Neural cell (in vitro differentiated cells): Measurements from ENCODE around the gene GDI2. TPM values are rescaled to one million over a fixed set of nuclear protein-coding genes. Genes with fewer than 3 reads are reported as not detected.
"Not testable (repeated sequence)": the region's sequence is repeated elsewhere in the genome, so short reads cannot be mapped to it uniquely, and the experiment has no call there.

Experiments used
- H2AFZ ChIP-seq: fragments of 200-600, 300-800 bp; sonication (generic), shearing (Covaris generic); 2 replicates; pipeline ENCODE4 v1.6.0; 2014; ENCODE audit warnings: low read depth, mild to moderate bottlenecking, antibody characterized with exemption, low read length, moderate library complexity
- H3F3A ChIP-seq: fragments of 200-600 bp; shearing (Covaris generic); 2 replicates; pipeline ENCODE4 v1.6.1; 2016; ENCODE audit warnings: mild to moderate bottlenecking, moderate library complexity, mixed read lengths, antibody characterized with exemption, low read length; ENCODE audit not compliant: insufficient read depth, poor library complexity, severe bottlenecking
- H3K27ac ChIP-seq: fragments of 200-600, 300-800 bp; sonication (generic), shearing (Covaris generic); 2 replicates; pipeline ENCODE4 v1.5.1; 2014; ENCODE audit warnings: mild to moderate bottlenecking, low read length, moderate library complexity
- H3K27me3 ChIP-seq: fragments of 300-800, 200-600 bp; sonication (generic), shearing (Covaris generic); 2 replicates; pipeline ENCODE4 v1.6.0; 2014; ENCODE audit warnings: mild to moderate bottlenecking, low read depth, low read length, moderate library complexity; ENCODE audit not compliant: insufficient read depth
- H3K36me3 ChIP-seq: fragments of 300-800, 200-600 bp; sonication (generic), shearing (Covaris generic); 2 replicates; pipeline ENCODE4 v1.5.1; 2014; ENCODE audit warnings: mild to moderate bottlenecking, antibody characterized with exemption, low read length, moderate library complexity; ENCODE audit not compliant: insufficient read depth
- H3K4me2 ChIP-seq: fragments of 300-800, 200-600 bp; sonication (generic), shearing (Covaris generic); 2 replicates; pipeline ENCODE4 v1.6.0; 2014; ENCODE audit warnings: mild to moderate bottlenecking, low read length
- H3K4me3 ChIP-seq: fragments of 300-800, 200-600 bp; sonication (generic), shearing (Covaris generic); 2 replicates; pipeline ENCODE4 v1.5.1; 2014; ENCODE audit warnings: mild to moderate bottlenecking, low read length, moderate library complexity
- H3K79me2 ChIP-seq: fragments of 200-600 bp; shearing (Covaris generic); replicated peaks from 2 replicates; pipeline ENCODE4 v1.6.0; 2014; ENCODE audit warnings: mild to moderate bottlenecking, low read length, moderate library complexity; ENCODE audit not compliant: insufficient read depth
- H3K9ac ChIP-seq: fragments of 300-800, 200-600 bp; sonication (generic), shearing (Covaris generic); 2 replicates; pipeline ENCODE4 v1.6.1; 2016; ENCODE audit warnings: mild to moderate bottlenecking, low read length, mixed read lengths
- H3K9me2 ChIP-seq: fragments of 200-600 bp; shearing (Covaris generic); 2 replicates; pipeline ENCODE4 v1.6.1; 2016; ENCODE audit warnings: mild to moderate bottlenecking, low read length, mixed read lengths; ENCODE audit not compliant: insufficient read depth
- H3K9me3 ChIP-seq: fragments of 200-600, 300-800 bp; sonication (generic), shearing (Covaris generic); 2 replicates; pipeline ENCODE4 v1.6.1; 2016; ENCODE audit warnings: mild to moderate bottlenecking, mixed run types, low read length, moderate library complexity, mixed read lengths
- H4K20me1 ChIP-seq: fragments of 200-600 bp; shearing (Covaris generic); 2 replicates; pipeline ENCODE4 v1.6.1; 2016; ENCODE audit warnings: mild to moderate bottlenecking, mixed run types; ENCODE audit not compliant: insufficient read depth
- EP300 ChIP-seq: fragments of 450-650 bp; conservative IDR thresholded peaks from 2 replicates; pipeline ENCODE4 v1.6.1; 2014; ENCODE audit warnings: antibody characterized with exemption, mild to moderate bottlenecking, moderate library complexity; ENCODE audit not compliant: poor library complexity, severe bottlenecking
- EZH2 ChIP-seq: fragments of 200-600, 300-800 bp; shearing (Covaris generic), sonication (generic); IDR thresholded peaks from 2 replicates; pipeline ENCODE4 v1.6.1; 2014; ENCODE audit warnings: antibody characterized with exemption, low read length, borderline replicate concordance, mild to moderate bottlenecking; ENCODE audit not compliant: insufficient read depth, poor library complexity, severe bottlenecking
- MXI1 ChIP-seq: fragments of 450-650 bp; conservative IDR thresholded peaks from 2 replicates; pipeline ENCODE4 v1.6.1; 2014; ENCODE audit warnings: antibody characterized with exemption, mild to moderate bottlenecking; ENCODE audit not compliant: poor library complexity, severe bottlenecking
- POLR2AphosphoS5 ChIP-seq: IDR thresholded peaks from 2 replicates; pipeline ENCODE4 v1.6.1; 2012
- RAD21 ChIP-seq: fragments of 450-650 bp; conservative IDR thresholded peaks from 2 replicates; pipeline ENCODE4 v1.6.1; 2014; ENCODE audit warnings: antibody characterized with exemption, mild to moderate bottlenecking, moderate library complexity
- SMC3 ChIP-seq: fragments of 450-650 bp; conservative IDR thresholded peaks from 2 replicates; pipeline ENCODE4 v1.6.1; 2014; ENCODE audit warnings: antibody characterized with exemption, mild to moderate bottlenecking, moderate library complexity; ENCODE audit not compliant: poor library complexity
- TAF1 ChIP-seq: IDR thresholded peaks from 2 replicates; pipeline ENCODE4 v1.6.1; 2012; ENCODE audit warnings: low read depth
- polyA plus RNA-seq: library from polyadenylated mRNA; depleted of rRNA; stranded (reverse); fragments of >200 nt; gene quantifications from 2 replicates; pipeline ENCODE4 v1.2.3, GENCODE V29; 2014
- TF ChIP-seq, protein P1 (sequence below): fragments of 450-650 bp; IDR thresholded peaks from 2 replicates; pipeline ENCODE4 v1.5.1; 2014; ENCODE audit warnings: antibody characterized with exemption, mild to moderate bottlenecking, moderate library complexity; ENCODE audit not compliant: poor library complexity, severe bottlenecking
- TF ChIP-seq, protein P2 (sequence below): IDR thresholded peaks from 2 replicates; pipeline ENCODE4 v1.6.1; 2012; ENCODE audit warnings: borderline replicate concordance

Gene GDI2
- polyA plus RNA-seq, 1 donor from 2014 or later: 352 TPM

DNA sequence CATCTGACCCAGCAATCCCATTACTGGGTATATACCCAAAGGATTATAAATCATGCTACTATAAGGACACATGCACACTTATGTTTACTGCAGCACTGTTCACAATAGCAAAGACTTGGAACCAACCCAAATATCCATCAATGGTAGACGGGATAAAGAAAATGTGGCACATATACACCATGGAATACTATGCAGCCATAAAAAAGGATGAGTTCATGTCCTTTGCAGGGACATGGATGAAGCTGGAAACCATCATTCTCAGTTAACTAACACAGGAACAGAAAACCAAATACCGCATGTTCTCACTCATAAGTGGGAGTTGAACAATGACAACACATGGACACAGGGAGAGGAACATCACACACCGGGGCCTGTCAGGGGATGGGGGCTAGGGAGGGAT lies 35.5 kb downstream of the GDI2 start:
- H3K4me2 ChIP-seq, H3K36me3 ChIP-seq, H3K9ac ChIP-seq, H2AFZ ChIP-seq, H3K27me3 ChIP-seq, H3F3A ChIP-seq, H3K9me2 ChIP-seq, H3K9me3 ChIP-seq, H3K4me3 ChIP-seq, H4K20me1 ChIP-seq, H3K27ac ChIP-seq: not testable (repeated sequence)
- peaks cover 40% of the 10 kb centered on the region for H3K79me2 ChIP-seq

DNA sequence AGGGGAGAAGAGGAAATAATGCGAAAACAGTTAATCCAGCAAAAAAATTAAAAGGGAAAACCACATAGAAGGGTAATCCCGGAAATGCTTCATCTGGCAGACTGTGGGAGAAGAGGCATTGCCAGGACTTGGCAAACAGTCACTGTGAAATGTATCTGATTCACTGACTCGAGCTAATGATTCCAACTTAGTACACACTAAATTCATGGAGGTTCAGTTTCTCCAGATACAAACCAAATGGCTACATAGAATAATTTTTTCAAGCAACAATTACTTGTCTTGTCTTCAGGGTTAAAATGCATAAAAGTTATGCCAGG lies 36.4 kb downstream of the GDI2 start:
- no peaks in the 10 kb centered on the region for H3K27me3 ChIP-seq
- no peak overlapping the region for H3K4me2 ChIP-seq
- H3K27ac ChIP-seq: no peak overlapping the region
- no peaks in the 10 kb centered on the region for H3K9me2 ChIP-seq
- H4K20me1 ChIP-seq: no peaks in the 10 kb centered on the region
- no peaks in the 10 kb centered on the region for H3F3A ChIP-seq
- no peak overlapping the region for H2AFZ ChIP-seq
- H3K4me3 ChIP-seq: no peak overlapping the region
- no peak overlapping the region for H3K9ac ChIP-seq
- H3K36me3 ChIP-seq: no peaks in the 10 kb centered on the region
- TF ChIP-seq POLR2AphosphoS5: no peak
- TF ChIP-seq SMC3: no peak
- no peak for TF ChIP-seq TAF1
- TF ChIP-seq, protein P1, sequence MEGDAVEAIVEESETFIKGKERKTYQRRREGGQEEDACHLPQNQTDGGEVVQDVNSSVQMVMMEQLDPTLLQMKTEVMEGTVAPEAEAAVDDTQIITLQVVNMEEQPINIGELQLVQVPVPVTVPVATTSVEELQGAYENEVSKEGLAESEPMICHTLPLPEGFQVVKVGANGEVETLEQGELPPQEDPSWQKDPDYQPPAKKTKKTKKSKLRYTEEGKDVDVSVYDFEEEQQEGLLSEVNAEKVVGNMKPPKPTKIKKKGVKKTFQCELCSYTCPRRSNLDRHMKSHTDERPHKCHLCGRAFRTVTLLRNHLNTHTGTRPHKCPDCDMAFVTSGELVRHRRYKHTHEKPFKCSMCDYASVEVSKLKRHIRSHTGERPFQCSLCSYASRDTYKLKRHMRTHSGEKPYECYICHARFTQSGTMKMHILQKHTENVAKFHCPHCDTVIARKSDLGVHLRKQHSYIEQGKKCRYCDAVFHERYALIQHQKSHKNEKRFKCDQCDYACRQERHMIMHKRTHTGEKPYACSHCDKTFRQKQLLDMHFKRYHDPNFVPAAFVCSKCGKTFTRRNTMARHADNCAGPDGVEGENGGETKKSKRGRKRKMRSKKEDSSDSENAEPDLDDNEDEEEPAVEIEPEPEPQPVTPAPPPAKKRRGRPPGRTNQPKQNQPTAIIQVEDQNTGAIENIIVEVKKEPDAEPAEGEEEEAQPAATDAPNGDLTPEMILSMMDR: no peak
- no peak for TF ChIP-seq RAD21
- TF ChIP-seq, protein P2, sequence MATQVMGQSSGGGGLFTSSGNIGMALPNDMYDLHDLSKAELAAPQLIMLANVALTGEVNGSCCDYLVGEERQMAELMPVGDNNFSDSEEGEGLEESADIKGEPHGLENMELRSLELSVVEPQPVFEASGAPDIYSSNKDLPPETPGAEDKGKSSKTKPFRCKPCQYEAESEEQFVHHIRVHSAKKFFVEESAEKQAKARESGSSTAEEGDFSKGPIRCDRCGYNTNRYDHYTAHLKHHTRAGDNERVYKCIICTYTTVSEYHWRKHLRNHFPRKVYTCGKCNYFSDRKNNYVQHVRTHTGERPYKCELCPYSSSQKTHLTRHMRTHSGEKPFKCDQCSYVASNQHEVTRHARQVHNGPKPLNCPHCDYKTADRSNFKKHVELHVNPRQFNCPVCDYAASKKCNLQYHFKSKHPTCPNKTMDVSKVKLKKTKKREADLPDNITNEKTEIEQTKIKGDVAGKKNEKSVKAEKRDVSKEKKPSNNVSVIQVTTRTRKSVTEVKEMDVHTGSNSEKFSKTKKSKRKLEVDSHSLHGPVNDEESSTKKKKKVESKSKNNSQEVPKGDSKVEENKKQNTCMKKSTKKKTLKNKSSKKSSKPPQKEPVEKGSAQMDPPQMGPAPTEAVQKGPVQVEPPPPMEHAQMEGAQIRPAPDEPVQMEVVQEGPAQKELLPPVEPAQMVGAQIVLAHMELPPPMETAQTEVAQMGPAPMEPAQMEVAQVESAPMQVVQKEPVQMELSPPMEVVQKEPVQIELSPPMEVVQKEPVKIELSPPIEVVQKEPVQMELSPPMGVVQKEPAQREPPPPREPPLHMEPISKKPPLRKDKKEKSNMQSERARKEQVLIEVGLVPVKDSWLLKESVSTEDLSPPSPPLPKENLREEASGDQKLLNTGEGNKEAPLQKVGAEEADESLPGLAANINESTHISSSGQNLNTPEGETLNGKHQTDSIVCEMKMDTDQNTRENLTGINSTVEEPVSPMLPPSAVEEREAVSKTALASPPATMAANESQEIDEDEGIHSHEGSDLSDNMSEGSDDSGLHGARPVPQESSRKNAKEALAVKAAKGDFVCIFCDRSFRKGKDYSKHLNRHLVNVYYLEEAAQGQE: no peak
- no peaks in the 10 kb centered on the region for H3K9me3 ChIP-seq
- peaks cover 40% of the 10 kb centered on the region for H3K79me2 ChIP-seq

DNA sequence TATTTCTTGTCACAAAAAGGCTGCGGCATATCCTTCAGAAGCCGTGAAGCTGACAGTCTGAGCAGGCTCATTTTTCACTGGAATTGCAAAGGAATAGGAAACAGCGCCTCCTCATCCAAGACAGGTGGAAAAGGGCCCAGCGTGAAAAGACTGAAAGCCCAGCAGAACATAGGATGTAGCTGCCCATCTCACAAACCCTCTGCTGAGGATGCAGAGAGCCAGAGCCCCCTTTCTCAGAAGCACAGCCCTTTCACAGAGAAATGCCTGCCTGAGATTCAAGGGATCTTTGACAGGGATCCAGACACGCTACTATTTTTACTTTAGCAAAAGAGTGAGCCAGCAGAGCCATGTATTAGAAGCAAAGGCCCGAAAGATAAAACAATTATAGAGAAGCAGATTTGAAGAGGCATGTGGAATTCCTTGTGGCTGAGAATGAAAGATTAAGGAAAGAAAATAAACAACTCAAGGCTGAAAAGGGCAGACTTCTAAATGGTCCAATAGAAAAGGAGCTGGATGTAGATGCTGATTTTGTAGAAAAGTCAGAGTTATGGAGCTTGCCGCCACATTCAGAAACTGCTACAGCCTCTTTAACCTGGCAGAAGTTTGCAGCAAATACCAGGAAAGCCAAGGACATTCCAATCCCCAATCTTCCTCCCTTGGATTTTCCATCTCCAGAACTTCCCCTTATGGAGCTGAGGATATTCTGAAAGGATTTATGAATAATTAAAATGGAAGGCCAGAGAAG lies 36.9 kb downstream of the GDI2 start:
- no peak overlapping the region for H3K27ac ChIP-seq
- H3K9ac ChIP-seq: no peak overlapping the region

More for the DNA sequence above, 36.9 kb downstream of the GDI2 start:
- TF ChIP-seq SMC3: no peak
- no peak for TF ChIP-seq MXI1
- TF ChIP-seq, protein P1: no peak
- no peak for TF ChIP-seq RAD21
- TF ChIP-seq, protein P2: no peak
- no peak for TF ChIP-seq POLR2AphosphoS5
- no peak for TF ChIP-seq EP300
- no peak for TF ChIP-seq TAF1
- TF ChIP-seq EZH2: no peak
- no peak overlapping the region for H3K4me3 ChIP-seq
- no peak overlapping the region for H2AFZ ChIP-seq
- H3K27me3 ChIP-seq: no peaks in the 10 kb centered on the region
- no peaks in the 10 kb centered on the region for H3K36me3 ChIP-seq
- H3K9me3 ChIP-seq: no peaks in the 10 kb centered on the region
- H3K9me2 ChIP-seq: no peaks in the 10 kb centered on the region
- H4K20me1 ChIP-seq: no peaks in the 10 kb centered on the region
- peaks cover 40% of the 10 kb centered on the region for H3K79me2 ChIP-seq
- no peaks in the 10 kb centered on the region for H3F3A ChIP-seq
- no peak overlapping the region for H3K4me2 ChIP-seq
